H7 (cell line): ENCODE measurements around the gene GDNF. TPM values are rescaled to one million over a fixed set of nuclear protein-coding genes. Genes with fewer than 3 reads are reported as not detected.

Experiments used
- DNase-seq: peaks from one replicate; pipeline ENCODE4 v3.0.0; 2012
- H3K27me3 ChIP-seq: 2 replicates; pipeline ENCODE4 v1.6.0; 2011; ENCODE audit warnings: mild to moderate bottlenecking, low read length; ENCODE audit not compliant: control insufficient read depth, insufficient read depth
- H3K36me3 ChIP-seq: replicated peaks from 2 replicates; pipeline ENCODE4 v1.5.1; 2011; ENCODE audit warnings: low read length; ENCODE audit not compliant: control insufficient read depth, insufficient read depth
- H3K4me3 ChIP-seq: 2 replicates; pipeline ENCODE4 v1.5.1; 2011; ENCODE audit warnings: low read depth, mild to moderate bottlenecking, control low read depth, low read length, moderate library complexity; ENCODE audit not compliant: insufficient read depth
- total RNA-seq: library from RNA; depleted of rRNA; stranded (reverse); fragments of >200 nt; shearing (Covaris generic); gene quantifications from 2 replicates; pipeline ENCODE4 v1.2.3, GENCODE V29; 2014

The GDNF gene
- total RNA-seq, 1 experiment from 2014 or later, result 1.6 TPM

- no peak overlapping the region for H3K4me3 ChIP-seq
- DNase-seq, result no peak
- no peaks in the 10 kb centered on the region for H3K36me3 ChIP-seq
- no peaks in the 10 kb centered on the region for H3K27me3 ChIP-seq
Measured at GRCh38 chr5:37771203-37771611, 68.6 kb downstream of the GDNF start.

- no peak for DNase-seq
- no peak overlapping the region for H3K4me3 ChIP-seq
- H3K36me3 ChIP-seq, result no peaks in the 10 kb centered on the region
- no peaks in the 10 kb centered on the region for H3K27me3 ChIP-seq
Measured at GRCh38 chr5:37770786-37771185, 69.1 kb downstream of the GDNF start.

GRCh38 chr5:37769840-37770239 lies 70.0 kb downstream of the GDNF start:
- H3K27me3 ChIP-seq, result no peaks in the 10 kb centered on the region

GRCh38 chr5:37769108-37769507 lies 70.7 kb downstream of the GDNF start:
- DNase-seq, result no peak
- Histone ChIP-seq H3K36me3 (no peaks in the 10 kb centered on the region), H3K27me3 (no peaks in the 10 kb centered on the region), H3K4me3 (no peak overlapping the region)

More at GRCh38 chr5:37769840-37770239, 70.0 kb downstream of the GDNF start:
- Histone ChIP-seq H3K36me3 (no peaks in the 10 kb centered on the region), H3K4me3 (no peak overlapping the region)
- no peak for DNase-seq

GRCh38 chr5:37768371-37768770 lies 71.5 kb downstream of the GDNF start:
- DNase-seq, result no peak
- Histone ChIP-seq H3K27me3 (no peaks in the 10 kb centered on the region), H3K4me3 (no peak overlapping the region), H3K36me3 (no peaks in the 10 kb centered on the region)

GRCh38 chr5:37767961-37768360 lies 71.9 kb downstream of the GDNF start:
- Histone ChIP-seq H3K27me3 (no peaks in the 10 kb centered on the region), H3K4me3 (no peak overlapping the region), H3K36me3 (no peaks in the 10 kb centered on the region)
- no peak for DNase-seq

- no peak overlapping the region for H3K4me3 ChIP-seq
- no peaks in the 10 kb centered on the region for H3K27me3 ChIP-seq
- no peaks in the 10 kb centered on the region for H3K36me3 ChIP-seq
- no peak for DNase-seq
Measured at GRCh38 chr5:37767251-37767650, 72.6 kb downstream of the GDNF start.
